GM20431 (cell line): ENCODE measurements around the gene ZPBP.

Experiments
- in situ Hi-C: fragments of 300-500 bp; cut with MseI, MboI; formaldehyde crosslinking; loops from one replicate; pipeline ENCODE4 v1.15.0; 2020; ENCODE audit warnings: low sequenced_read_pairs; ENCODE audit not compliant: unreplicated experiment

Gene ZPBP, protein sequence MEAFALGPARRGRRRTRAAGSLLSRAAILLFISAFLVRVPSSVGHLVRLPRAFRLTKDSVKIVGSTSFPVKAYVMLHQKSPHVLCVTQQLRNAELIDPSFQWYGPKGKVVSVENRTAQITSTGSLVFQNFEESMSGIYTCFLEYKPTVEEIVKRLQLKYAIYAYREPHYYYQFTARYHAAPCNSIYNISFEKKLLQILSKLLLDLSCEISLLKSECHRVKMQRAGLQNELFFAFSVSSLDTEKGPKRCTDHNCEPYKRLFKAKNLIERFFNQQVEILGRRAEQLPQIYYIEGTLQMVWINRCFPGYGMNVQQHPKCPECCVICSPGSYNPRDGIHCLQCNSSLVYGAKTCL

DNA sequence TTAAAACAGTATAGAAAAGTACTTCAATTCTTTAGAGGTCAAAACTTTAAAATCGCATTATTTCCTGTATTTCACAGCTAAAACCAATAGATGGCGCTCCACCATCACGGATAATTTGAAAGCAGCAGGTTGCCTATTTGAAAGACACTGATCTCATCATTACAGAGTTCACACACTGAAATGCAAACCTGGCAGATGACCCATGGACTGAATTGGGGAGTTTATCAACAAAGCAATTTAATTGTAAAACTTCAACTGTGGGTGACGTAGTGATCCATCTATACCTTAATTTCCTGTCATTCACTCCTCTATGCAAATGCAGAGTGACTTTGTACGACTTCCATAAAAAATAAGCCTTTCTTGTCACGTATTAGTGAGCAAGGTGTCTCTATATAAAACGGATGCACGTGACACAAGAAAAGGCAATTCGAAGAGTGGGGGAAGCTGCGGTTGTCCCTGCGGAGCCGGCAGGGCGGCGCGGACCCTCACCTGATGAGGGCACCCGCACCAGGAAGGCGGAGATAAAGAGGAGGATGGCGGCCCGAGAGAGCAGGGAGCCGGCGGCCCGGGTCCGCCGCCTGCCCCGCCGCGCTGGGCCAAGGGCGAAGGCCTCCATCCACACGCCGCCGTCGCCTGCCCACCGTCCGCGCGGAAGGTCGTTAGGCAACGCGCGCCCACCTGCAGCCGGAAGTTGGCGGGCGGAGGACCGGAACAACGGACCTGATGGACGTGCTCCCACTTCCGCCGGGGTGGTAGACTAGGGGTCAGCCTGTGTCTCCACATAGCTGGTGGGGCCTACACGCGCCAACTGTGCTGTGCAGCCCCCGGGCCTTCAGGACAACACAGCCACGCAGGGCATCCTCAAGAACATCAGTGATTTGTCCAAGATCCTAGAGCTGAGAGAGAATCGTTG is at the start of gene ZPBP:
Gene ZPBP (minus strand): TSS at position 668 of the 913 bp plus-strand sequence. CDS start 52 bp downstream, at position 616.
- in situ Hi-C loops, result no loop called here

DNA sequence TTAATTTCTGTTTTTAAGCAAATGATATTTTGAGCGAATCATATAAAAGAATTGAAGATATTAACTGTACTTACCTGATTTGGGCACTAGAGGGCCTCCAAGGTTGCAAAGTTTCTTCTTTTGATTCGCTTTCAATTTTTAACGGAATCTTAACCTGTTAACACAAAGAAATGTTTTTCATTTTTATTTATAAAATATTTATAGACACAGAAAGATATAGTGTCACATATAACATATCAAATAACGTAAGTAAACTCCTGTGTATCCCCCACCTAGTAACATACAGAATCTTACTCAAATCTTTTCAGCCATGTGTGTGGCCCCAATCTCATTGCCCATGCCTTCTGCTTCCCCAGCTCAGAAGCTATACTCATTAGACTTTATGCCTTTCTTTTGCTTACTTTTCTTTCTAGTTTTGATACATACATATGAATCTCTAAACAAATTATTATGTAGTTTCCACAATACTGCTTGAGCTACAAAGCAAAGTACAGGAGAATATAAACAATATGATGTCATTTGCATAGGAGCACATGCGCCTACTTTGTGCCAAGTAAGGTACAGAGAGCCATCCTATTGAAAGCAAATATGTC is 49.5 kb upstream of the ZPBP start:
- in situ Hi-C loops, result no loop called here

DNA sequence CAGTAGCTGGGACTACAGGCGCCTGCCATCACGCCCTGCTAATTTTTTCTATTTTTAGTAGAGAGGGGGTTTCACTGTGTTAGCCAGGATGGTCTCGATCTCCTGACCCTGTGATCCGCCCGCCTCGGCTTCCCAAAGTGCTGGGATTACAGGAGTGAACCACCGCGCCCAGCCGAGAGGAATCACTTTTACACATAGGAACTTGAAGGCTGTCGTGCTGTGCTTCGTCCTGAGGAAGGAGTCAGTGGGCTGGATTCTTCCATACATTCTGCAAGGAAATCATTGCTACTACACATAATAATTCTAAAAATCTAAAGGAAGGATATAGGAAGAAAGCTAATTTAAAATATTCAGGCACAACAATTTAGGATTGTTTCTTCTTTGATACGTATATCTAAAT is 48.8 kb upstream of the ZPBP start:
- in situ Hi-C loops, result no loop called here

DNA sequence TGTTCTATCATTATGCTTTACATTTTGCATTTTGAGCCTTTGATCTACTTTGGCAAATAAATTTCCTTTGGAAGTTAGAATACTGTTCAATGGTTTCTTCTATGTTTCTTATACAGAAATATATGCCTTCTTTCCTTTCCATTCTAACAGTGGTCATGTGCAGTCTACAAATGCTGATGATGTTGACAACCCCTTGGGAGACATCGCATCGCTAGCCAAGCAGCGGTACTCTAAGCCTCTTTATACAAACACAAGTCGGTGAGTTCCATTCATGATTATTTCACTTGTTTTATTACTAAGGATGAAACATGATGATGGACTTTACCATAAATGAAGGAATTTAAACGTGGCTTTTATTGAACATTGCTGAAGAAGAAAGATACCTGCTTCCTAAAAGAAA is 48.1 kb upstream of the ZPBP start:
- in situ Hi-C loops, result no loop called here

DNA sequence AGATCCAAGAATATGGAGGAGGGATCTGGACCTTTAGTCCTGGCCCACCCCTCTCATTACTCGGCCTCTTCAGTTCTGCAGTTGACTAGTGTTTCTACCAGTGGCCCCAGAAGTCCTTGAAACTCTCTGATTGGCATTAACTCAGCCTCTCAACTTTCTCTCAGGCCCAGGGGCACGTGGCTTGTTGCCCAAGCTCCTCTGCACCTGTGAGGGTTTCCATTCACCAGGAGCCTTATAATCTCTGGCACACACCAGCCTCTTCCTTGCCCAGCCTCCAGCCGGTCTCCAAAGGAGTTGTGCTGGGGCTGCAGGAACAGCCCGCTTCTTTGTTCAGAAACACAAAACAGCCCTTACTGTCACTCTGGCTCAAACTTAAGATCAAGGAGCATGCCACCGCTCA is 47.6 kb upstream of the ZPBP start:
- in situ Hi-C loops, result no loop called here

DNA sequence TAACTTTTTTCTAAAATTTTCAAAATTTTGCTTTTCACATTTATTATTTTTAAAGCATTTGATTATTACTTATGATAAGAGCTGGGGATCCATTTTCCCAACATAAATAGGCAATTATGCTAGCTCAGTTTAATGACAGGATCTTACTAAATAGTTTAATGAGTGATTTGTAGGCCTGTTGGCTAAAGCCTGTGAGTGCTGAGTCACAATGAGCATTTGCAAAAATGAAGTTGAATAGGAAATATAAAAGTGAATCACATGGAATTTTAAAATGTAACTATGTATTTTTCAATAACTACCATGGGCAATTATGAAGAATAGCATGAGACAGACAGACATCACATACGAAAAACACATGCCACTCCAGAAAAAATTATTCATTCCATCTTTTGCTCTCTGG is 45.1 kb upstream of the ZPBP start:
- in situ Hi-C loops, result no loop called here

DNA sequence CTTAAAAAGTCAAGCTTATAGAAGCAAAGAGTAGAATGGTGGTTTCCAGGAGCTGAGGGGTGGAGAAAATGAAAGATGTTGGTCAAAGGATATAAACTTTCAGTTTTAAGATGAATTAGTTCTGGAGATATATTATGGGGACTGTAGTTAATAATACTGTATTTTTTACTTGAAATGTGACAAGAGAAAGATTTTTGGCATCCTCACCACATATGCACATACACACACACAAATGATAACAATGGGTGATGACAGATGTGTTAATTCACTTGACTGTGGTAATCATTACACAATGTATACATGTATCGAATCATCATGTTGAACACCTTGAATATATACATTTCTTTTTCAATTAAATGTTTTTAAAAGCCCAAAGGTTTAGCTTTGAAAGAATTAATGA is 32.7 kb upstream of the ZPBP start:
- in situ Hi-C loops, result no loop called here

DNA sequence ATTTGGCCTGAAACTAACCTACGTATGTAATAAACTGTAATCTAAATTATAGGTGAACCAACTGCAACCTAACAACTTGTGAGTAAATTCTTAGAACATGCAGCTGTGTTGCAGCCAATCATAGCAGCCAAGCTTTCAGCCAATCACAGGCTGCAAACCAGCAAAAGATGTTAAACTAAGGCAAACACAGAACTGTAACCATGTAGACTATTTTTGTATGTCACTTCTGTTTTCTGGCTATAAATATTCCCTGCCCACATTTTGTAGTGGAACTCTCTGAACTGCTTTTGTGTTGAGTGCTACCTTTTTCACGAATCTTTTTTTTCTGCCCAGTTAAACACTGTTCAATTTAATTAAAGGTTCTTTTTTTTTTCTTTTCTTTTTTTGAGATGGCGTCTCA is 28.2 kb upstream of the ZPBP start:
- in situ Hi-C loops, result no loop called here

DNA sequence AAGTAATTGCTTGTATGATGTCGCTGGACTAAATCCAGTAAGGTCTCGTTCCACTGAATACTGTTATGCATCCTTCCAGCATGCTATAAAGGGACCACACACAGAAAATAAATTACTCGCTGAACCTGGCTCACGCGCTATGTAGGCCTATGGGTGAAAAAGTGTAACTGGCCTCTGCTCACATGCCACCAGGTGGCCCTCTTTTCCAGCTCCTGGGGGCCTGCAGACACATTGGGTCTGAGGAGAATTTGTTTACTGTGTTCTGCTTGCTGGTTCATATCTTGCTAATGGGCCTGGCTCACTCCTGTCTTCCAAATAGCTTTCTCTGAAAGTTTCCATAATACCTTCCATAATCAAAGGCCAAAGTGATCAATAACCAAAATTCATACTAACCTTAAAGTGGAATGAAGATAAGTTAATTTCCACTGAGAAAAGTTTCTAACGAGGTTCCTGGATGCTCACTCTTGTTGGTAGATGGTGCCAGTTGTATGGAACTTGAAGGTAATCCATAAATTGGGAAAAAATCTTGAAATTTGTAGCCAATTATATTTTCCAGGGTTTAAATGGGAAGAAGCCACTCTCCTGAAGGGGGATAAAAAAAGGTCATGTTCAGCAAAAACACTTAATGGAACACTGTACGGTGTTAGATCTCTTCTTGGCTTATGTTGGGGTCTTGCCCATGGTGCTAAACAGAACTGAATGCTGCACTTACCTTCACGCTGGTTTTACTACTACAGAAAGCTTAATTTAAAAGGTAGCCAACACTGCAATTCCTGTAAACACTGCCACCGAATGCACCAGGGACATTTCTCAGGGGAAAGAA is 27.0 kb upstream of the ZPBP start:
- in situ Hi-C loops, result no loop called here

DNA sequence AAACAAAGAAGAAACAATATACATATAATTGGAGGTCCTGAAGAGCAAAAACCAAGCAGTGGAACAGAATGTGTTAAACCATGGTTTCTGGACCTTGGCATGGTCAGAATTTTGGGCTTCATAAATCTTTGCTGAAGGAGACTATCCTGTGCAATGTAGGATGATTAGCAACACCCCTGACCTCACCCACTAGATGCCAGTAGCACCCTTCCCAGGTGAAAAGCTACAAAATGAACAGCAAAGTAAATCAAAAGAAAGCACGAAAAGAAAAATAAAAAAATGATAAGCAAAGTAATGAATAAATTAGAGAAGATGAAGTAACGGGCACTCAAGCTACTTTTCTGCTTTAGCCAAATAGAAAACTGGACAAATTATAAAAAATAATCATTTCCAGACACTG is 19.2 kb upstream of the ZPBP start:
- in situ Hi-C loops, result no loop called here

DNA sequence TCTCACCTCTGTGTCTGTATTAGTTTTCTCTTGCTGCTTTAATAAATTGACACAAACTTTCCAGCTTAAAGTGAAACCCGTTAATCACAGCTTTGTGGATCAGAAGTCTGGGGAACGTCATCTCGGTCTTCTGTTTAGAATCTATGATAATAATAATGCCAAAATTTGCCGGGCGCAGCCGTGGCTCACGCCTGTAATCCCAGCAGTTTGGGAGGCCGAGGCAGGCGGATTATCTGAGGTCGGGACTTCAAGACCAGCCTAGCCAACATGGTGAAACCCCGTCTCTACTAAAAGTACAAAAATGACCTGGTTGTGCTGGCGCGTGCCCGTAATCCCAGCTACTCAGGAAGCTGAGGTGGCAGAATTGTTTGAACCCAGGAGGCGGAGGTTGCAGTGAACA is 8.8 kb upstream of the ZPBP start:
- in situ Hi-C loops, result no loop called here

DNA sequence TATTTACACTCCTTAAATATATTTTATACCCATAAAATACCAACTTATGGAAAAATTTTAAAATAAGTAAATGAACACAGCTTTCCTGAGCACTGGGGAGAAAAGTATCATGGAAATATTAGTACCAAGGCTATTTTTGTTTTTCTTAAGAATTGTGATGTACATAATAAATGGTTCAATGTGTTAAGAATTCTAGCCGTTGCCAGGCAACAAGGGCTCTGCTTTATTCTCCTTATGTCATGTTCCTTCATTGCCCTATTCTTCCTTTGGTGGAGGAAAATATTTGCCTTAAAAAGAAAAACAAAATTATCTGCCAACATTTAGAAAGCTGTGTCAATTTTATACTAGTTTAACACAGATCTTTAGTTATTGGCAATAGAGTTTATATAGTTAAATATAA is 2.6 kb upstream of the ZPBP start:
- in situ Hi-C loops, result no loop called here

DNA sequence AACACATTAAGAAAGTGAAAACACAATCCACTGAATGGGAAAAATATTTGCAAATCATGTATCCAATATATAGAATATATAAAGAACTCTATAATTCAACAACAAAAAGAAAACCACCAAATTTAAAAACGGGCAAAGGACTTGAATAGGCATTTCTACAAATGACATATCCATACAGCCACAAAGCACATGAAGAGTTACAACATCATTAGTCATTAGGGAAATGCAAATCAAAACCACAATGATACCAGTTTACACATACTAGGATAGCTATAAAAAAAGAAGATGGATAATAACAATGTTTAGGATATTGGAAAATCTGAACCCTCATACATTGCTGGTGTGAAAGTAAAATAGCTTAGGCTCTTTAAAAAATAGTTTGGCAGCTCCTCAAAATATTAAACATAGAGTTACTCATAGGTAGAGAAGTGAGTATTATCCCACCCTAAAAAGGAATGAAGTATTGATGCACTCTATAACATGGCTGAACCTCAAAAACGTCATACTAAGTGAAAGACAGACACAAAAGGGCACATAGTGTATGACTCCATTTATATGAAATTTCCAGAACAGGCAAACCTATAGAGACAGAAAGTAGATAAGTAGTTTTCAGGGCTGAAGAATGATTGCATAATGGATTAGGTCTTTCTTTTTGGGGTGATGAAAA is 4.5 kb downstream of the ZPBP start:
- in situ Hi-C loops, result no loop called here

DNA sequence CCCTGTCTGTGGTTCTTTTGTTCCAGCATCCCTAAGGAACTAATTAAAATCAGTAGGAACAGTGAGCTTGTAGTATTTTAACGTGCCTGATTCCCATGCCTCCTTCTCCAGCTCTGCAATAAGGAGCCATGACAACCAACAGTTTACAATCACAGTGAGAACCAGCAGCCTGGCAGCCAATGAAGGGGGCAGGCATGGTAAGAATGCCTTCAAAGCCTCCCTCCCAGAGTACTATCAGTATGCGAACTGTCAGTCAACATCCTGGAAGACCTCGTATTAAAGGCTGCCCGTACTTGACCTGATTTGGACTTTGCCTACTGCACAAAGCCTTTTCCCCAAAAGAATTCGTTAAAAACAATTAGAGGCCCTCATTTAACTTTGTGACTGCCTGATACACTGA is 7.7 kb downstream of the ZPBP start:
- in situ Hi-C loops, result no loop called here

DNA sequence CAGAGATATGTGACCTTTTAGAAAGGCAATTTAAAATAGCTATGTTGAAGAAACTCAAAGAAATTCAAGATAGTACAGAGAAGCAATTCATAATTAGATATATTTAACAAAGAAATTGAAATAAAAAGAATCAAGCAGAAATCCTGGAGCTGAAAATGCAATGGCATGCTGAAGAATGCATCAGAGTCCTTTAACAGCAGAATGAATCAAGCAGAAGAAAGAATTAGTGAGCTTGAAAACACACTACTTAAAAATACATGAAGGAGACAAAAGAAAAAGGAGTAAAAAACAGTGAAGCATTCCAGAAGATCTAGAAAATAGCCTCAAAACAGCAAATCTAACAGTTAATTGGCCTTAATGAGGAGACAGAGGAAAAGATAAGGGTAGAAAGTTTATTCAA is 20.0 kb downstream of the ZPBP start:
- in situ Hi-C loops, result no loop called here

DNA sequence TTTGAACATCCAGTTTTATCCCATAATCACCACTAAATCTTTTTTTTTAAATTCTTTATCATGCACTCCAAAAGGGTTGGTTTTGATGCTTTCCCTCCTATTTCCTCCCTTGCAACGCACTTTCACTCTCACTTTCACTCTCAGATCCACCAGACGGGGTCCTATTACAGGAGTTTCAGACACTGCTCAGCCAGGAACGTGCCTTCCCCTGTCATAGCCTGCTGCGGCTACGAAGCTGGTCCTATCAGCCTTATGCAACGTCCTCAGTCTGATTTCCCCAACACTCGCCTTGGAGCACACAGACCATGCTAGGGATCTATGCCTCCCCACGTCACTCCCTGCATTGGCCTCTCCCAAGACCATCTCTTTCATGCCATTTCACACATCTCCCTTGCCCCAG is 23.4 kb downstream of the ZPBP start:
- in situ Hi-C loops, result no loop called here

DNA sequence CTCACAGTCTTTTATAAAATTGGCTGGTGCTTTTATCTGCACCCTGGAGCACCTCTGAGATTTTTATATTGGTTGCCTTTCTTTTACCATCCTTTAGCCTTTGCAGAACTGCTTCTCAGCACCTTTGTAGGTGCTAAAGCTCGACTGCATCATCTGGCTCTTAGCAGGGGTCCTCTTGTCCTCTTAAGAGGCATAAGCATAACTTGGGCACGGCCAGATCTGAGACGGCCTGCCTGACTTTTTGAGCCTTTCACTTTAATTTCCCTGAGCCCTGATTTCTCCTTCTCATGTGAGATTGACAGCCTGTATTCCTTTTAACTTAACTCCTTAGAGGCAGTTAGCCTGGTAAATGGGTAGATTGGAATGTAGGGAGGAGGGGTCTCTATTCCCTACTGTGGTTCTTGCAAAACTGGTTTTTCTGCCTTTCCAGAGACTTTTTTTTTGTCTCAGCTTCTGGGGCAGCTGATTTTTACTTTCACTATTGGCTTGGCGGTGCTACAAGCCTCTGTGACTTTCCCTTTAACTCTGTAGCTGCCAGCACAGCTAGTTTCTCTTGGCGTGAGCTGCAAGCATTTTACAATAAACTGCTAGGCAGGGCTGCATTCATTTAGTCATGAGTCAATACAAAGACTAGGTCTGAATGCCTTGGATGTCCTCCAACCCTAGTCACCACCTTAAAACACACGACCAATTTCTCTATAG is 24.0 kb downstream of the ZPBP start:
- in situ Hi-C loops, result no loop called here

DNA sequence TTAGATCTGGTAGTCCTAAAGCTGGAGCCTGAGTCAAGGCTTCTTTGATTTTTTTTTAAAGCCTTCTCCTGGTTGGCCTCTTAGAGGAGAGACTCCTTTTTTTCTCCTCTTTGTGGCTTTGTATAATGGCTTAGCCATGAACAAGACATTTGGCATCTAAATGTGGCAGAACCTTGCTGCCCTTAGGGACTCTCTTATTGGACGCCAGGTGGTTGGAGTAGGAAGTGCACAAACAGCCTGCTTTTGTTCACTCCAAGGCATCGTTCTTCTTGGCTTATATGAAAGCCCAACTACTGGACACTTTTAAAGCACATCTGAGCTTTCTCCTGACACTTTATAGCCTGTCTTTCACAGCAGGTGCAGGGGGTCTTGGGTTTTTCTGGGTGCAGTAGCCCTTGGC is 25.0 kb downstream of the ZPBP start:
- in situ Hi-C loops, result no loop called here

DNA sequence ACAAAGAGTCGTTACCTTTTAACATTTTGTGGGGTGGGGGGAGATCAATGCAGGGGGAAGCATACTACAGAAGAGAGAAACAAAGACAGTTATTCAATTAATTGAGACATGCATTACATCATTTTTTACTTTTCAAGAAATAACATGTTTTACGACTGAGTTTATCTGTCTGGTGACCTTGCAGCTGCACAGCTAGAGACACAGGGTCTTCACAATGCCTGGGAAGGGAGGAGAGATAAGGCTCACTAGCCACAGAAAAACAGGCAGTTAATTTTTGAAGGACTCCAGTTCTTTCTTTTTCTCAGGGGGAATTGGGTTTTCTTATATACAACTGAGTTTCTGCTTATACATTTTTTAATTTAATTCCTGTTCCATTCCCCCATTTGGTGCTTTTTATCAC is 30.1 kb downstream of the ZPBP start:
- in situ Hi-C loops, result no loop called here
